COLO829 (cell line): Measurements from ENCODE around the gene TET3.

Experiments
- DNase-seq: peaks from one replicate; pipeline ENCODE4 v3.0.0; 2012; ENCODE audit warnings: low spot score

TET3 gene

GRCh38 chr2:73964223-73964622 is 20.5 kb upstream of the TET3 start:
- DNase-seq: no peak

GRCh38 chr2:73965053-73965452 is 19.7 kb upstream of the TET3 start:
- no peak for DNase-seq

GRCh38 chr2:73968357-73968937 is 16.3 kb upstream of the TET3 start:
- no peak for DNase-seq

- DNase-seq: no peak
Measured at GRCh38 chr2:73969356-73969755, 15.4 kb upstream of the TET3 start.

GRCh38 chr2:73970141-73970803 is 14.4 kb upstream of the TET3 start:
- DNase-seq: no peak

GRCh38 chr2:73970850-73971471 is 13.7 kb upstream of the TET3 start:
- no peak for DNase-seq

GRCh38 chr2:73971722-73972121 is 13.0 kb upstream of the TET3 start:
- DNase-seq: no peak

- no peak for DNase-seq
Measured at GRCh38 chr2:73972846-73973245, 11.9 kb upstream of the TET3 start.

GRCh38 chr2:73975731-73976130 is 9.0 kb upstream of the TET3 start:
- DNase-seq: no peak

GRCh38 chr2:73976803-73977202 is 7.9 kb upstream of the TET3 start:
- DNase-seq: no peak

- no peak for DNase-seq
Measured at GRCh38 chr2:73977466-73977865, 7.2 kb upstream of the TET3 start.

- no peak for DNase-seq
Measured at GRCh38 chr2:73979021-73979420, 5.7 kb upstream of the TET3 start.

GRCh38 chr2:73979686-73980085 is 5.0 kb upstream of the TET3 start:
- DNase-seq: no peak

- DNase-seq: no peak
Measured at GRCh38 chr2:73980566-73980965, 4.1 kb upstream of the TET3 start.

GRCh38 chr2:73981081-73982001 is 3.4 kb upstream of the TET3 start:
- DNase-seq: no peak

- no peak for DNase-seq
Measured at GRCh38 chr2:73982140-73982617, 2.5 kb upstream of the TET3 start.

- no peak for DNase-seq
Measured at GRCh38 chr2:73983322-73984202, 1.1 kb upstream of the TET3 start.

GRCh38 chr2:73984922-73985307 is 205 bp downstream of the TET3 start:
- no peak for DNase-seq

GRCh38 chr2:73985308-73986084 is 786 bp downstream of the TET3 start:
- no peak for DNase-seq

GRCh38 chr2:73986085-73986681 is 1.5 kb downstream of the TET3 start:
- no peak for DNase-seq
